HepG2 (cell line): ENCODE measurements around the gene DUSP16. TPM values are rescaled to one million over a fixed set of nuclear protein-coding genes. Genes with fewer than 3 reads are reported as not detected.
A peak's percentile ranks its signal among the peaks of the same experiment; 100 is the strongest.

ENCODE experiments used
- ATAC-seq: fragments of 200-7000 bp; cut with Tn5 transposase; 3 replicates; pipeline ENCODE4 v1.9.1; 2020; ENCODE audit warnings: mild to moderate bottlenecking, moderate library complexity
- BruUV-seq: library from RNA; stranded (reverse); fragments of 400-500 nt; replicated peaks from 2 replicates; lab custom pipeline; 2021; lab: Mats Ljungman, UMichigan
- CTCF ChIA-PET: fragments of 300-600 bp; formaldehyde crosslinking; extraction: SDS; loops from one replicate; lab custom pipeline; 2021; ENCODE audit warnings: low total read pairs, inconsistent platforms, low intra/inter-chr PET ratio; lab: Yijun Ruan, JAX
- POLR2A ChIA-PET: fragments of 350-600 bp; sonication (Branson Sonifier 250); formaldehyde crosslinking; loops from one replicate; lab custom pipeline; 2020; ENCODE audit warnings: antibody characterized with exemption, inconsistent platforms; lab: Yijun Ruan, JAX
- DNase-seq: peaks from one replicate; pipeline ENCODE4 v3.0.0-alpha.2; 2015; ENCODE audit warnings: low spot score
- FAIRE-seq: peaks from 3 replicates; lab custom pipeline; 2011; peaks lifted over from hg19 to GRCh38; lab: Jason Lieb, UNC
- H2AFZ ChIP-seq: one replicate; pipeline ENCODE4 v1.6.1; 2011; ENCODE audit warnings: low read length, inconsistent platforms
- H3K27ac ChIP-seq: fragments of 300-600 bp; 3 replicates; pipeline ENCODE4 v1.8.0; 2011; ENCODE audit warnings: mixed run types, mild to moderate bottlenecking, mixed read lengths, low read length, inconsistent platforms; ENCODE audit not compliant: insufficient read depth; ENCODE audit errors: extremely low read length
- H3K27me3 ChIP-seq, 2 experiments: fragments of 200-600 bp in 1 of 2; 2 replicates in 1 of 2; 3 replicates in 1 of 2; pipeline versions ENCODE4 v1.6.0 to v1.8.0; 2011; ENCODE audit warnings: low read length in 2 of 2, mild to moderate bottlenecking in 2 of 2, moderate library complexity in 2 of 2, inconsistent platforms in 1 of 2; ENCODE audit not compliant: insufficient read depth in 2 of 2, control insufficient read depth in 1 of 2
- H3K36me3 ChIP-seq, 2 experiments: fragments of 200-600 bp in 1 of 2; replicated peaks in 1 of 2; 2 replicates in 1 of 2; 3 replicates in 1 of 2; pipeline versions ENCODE4 v1.5.1 to v1.8.0; 2011; ENCODE audit warnings: low read length in 2 of 2, inconsistent platforms in 1 of 2; ENCODE audit not compliant: insufficient read depth in 2 of 2, control insufficient read depth in 1 of 2
- H3K4me1 ChIP-seq: 2 replicates; pipeline ENCODE4 v1.5.1; 2012; ENCODE audit warnings: low read length, inconsistent platforms; ENCODE audit not compliant: insufficient read depth
- H3K4me2 ChIP-seq: 2 replicates; pipeline ENCODE4 v1.6.0; 2011; ENCODE audit warnings: low read depth, low read length, inconsistent platforms
- H3K4me3 ChIP-seq, 3 experiments: fragments of 200-600 bp in 1 of 3; sonication (generic), shearing (Covaris generic) in 1 of 3; replicated peaks in 1 of 3; 2 replicates each; pipeline ENCODE4 v1.5.1; 2011 to 2016; ENCODE audit warnings: low read length in 3 of 3, inconsistent platforms in 2 of 3, low read depth in 2 of 3, mild to moderate bottlenecking in 2 of 3, control low read depth in 1 of 3, mixed read lengths in 1 of 3; ENCODE audit not compliant: insufficient read depth in 1 of 3
- H3K79me2 ChIP-seq: one replicate; pipeline ENCODE4 v1.6.1; 2011; ENCODE audit warnings: low read length, inconsistent platforms; ENCODE audit not compliant: insufficient read depth
- H3K9ac ChIP-seq: 2 replicates; pipeline ENCODE4 v1.6.0; 2011; ENCODE audit warnings: mild to moderate bottlenecking, low read depth, low read length, inconsistent platforms; ENCODE audit not compliant: insufficient read depth
- H3K9me3 ChIP-seq: 2 replicates; pipeline ENCODE4 v1.5.1; 2012; ENCODE audit warnings: mild to moderate bottlenecking, low read length
- H4K20me1 ChIP-seq: 2 replicates; pipeline ENCODE4 v1.6.0; 2011; ENCODE audit warnings: inconsistent platforms, mild to moderate bottlenecking, low read length, moderate library complexity; ENCODE audit not compliant: insufficient read depth
- AGO2 ChIP-seq: fragments of 200-400 bp; formaldehyde crosslinking; optimal IDR thresholded peaks from 2 replicates; pipeline ENCODE3; 2017; ENCODE audit warnings: mild to moderate bottlenecking, low read depth, low read length, moderate library complexity
- MIXL1 ChIP-seq: IDR thresholded peaks from 2 replicates; pipeline ENCODE4 v1.6.1; 2016
- RBM22 ChIP-seq: fragments of 200-400 bp; formaldehyde crosslinking; optimal IDR thresholded peaks from 2 replicates; pipeline ENCODE3; 2017; ENCODE audit warnings: mild to moderate bottlenecking, low read length, moderate library complexity
- ZNF577 ChIP-seq: sonication (generic); formaldehyde crosslinking; IDR thresholded peaks from 2 replicates; pipeline ENCODE4 v1.4.0; 2020; ENCODE audit warnings: mild to moderate bottlenecking, low read depth, missing genetic modification reagents, borderline replicate concordance
- ZNF619 ChIP-seq: sonication (generic); formaldehyde crosslinking; IDR thresholded peaks from 2 replicates; pipeline ENCODE4 v1.4.0; 2020; ENCODE audit warnings: mild to moderate bottlenecking, missing genetic modification reagents
- WGBS: methylation state at CpG from one replicate; pipeline ENCODE4 v1.1.6; 2017; ENCODE audit warnings: low lambda C conversion rate; 5-methylcytosine and 5-hydroxymethylcytosine counted together
- in situ Hi-C: cut with HindIII; loops from 2 replicates; pipeline ENCODE4 v1.10.0; 2017; ENCODE audit warnings: low pct_unique_long_range_greater_than_20kb; ENCODE audit not compliant: extremely low pct_ligation_motif_present
- intact Hi-C: fragments of 100-400 bp; cut with micrococcal nuclease; formaldehyde crosslinking; loops from one replicate; pipeline ENCODE4 v1.10.0; 2022; ENCODE audit not compliant: unreplicated experiment
- polyA plus RNA-seq, 8 experiments: library from polyadenylated mRNA; depleted of rRNA in 3 of 8; stranded (reverse) in 7 of 8; unstranded in 1 of 8; fragments of >200 nt; fragmentation: Illumina TruSeq in 4 of 8; extraction: Trizol in 4 of 8; gene quantifications; 2 replicates each; pipeline versions ENCODE4 v1.2.1 to v1.2.3, GENCODE V29; 2011 to 2016; ENCODE audit warnings: low read depth in 4 of 8, missing spikeins in 1 of 8, mixed read lengths in 1 of 8; ENCODE audit not compliant: insufficient read depth in 1 of 8
- total RNA-seq, 5 experiments: library from RNA; depleted of rRNA; stranded (reverse); fragments of >200 nt; fragmentation: Illumina TruSeq; extraction: Trizol; gene quantifications; 2 replicates each; pipeline ENCODE4 v1.2.3, GENCODE V29; 2016; ENCODE audit warnings: low read depth in 1 of 5
- TF ChIP-seq, protein P1 (sequence below): sonication (generic); formaldehyde crosslinking; IDR thresholded peaks from 2 replicates; pipeline ENCODE4 v1.5.0; 2020; ENCODE audit warnings: mild to moderate bottlenecking, missing genetic modification reagents, moderate library complexity
- TF ChIP-seq, protein P2 (sequence below): sonication (generic); formaldehyde crosslinking; IDR thresholded peaks from 2 replicates; pipeline ENCODE4 v1.4.0; 2020; ENCODE audit warnings: missing genetic modification reagents

DUSP16 gene
- total and polyA plus RNA-seq, 2 of the 13 experiments (the other 11 are each of a cell fraction or from before 2014, with no cell fraction given), result 45.7 to 46.6 TPM

DNA sequence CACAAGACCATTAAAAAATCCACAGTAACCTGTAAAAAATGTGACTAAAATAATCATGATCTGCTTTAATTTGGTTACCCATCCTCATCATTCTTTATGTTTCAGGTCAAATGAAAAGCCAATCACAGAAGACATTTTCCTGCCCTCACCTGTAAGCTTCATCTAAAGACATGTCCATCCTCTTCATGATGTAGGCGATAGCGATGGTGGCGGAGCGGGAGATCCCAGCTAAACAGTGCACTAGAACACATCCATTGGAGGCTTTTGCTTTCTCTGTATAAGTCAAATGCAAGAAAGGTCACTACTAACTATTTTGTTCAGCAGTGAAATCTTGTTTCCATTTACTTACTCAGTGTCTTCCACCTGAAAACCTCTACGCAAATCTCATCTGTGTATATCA lies 82.6 kb downstream of the DUSP16 start:
- CTCF ChIA-PET, result no interaction called here
- H2AFZ ChIP-seq, result no peak overlapping the region
- no peaks in the 10 kb centered on the region for H3K27me3 ChIP-seq
- peaks cover 7% of the 10 kb centered on the region for H3K79me2 ChIP-seq
- TF ChIP-seq MIXL1 (CRISPR knock-in tag), result no peak
- peak; percentile 23 for TF ChIP-seq RBM22
- TF ChIP-seq, protein P1, sequence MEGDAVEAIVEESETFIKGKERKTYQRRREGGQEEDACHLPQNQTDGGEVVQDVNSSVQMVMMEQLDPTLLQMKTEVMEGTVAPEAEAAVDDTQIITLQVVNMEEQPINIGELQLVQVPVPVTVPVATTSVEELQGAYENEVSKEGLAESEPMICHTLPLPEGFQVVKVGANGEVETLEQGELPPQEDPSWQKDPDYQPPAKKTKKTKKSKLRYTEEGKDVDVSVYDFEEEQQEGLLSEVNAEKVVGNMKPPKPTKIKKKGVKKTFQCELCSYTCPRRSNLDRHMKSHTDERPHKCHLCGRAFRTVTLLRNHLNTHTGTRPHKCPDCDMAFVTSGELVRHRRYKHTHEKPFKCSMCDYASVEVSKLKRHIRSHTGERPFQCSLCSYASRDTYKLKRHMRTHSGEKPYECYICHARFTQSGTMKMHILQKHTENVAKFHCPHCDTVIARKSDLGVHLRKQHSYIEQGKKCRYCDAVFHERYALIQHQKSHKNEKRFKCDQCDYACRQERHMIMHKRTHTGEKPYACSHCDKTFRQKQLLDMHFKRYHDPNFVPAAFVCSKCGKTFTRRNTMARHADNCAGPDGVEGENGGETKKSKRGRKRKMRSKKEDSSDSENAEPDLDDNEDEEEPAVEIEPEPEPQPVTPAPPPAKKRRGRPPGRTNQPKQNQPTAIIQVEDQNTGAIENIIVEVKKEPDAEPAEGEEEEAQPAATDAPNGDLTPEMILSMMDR (CRISPR knock-in tag), result no peak
- no peak for TF ChIP-seq ZNF577 (CRISPR knock-in tag)
- in situ Hi-C loops, result no loop called here
- H3K4me2 ChIP-seq, result no peak overlapping the region
- intact Hi-C loops, result no loop called here
- H3K9ac ChIP-seq, result no peak overlapping the region
- DNase-seq (no peak), ATAC-seq (no peak), FAIRE-seq (no peak)
- H3K9me3 ChIP-seq, result no peaks in the 10 kb centered on the region
- no peak overlapping the region for H3K4me3 ChIP-seq
- peaks cover 33 to 86% of the 10 kb centered on the region in 2 experiments for H3K36me3 ChIP-seq
- no peak overlapping the region for H3K27ac ChIP-seq
- H3K4me1 ChIP-seq, result no peaks in the 10 kb centered on the region
- no TSS peak for BruUV-seq
- POLR2A ChIA-PET, result no interaction called here
- 100% methylated on average over 5 of the region's 5 CpGs for WGBS
- no peaks in the 10 kb centered on the region for H4K20me1 ChIP-seq

DNA sequence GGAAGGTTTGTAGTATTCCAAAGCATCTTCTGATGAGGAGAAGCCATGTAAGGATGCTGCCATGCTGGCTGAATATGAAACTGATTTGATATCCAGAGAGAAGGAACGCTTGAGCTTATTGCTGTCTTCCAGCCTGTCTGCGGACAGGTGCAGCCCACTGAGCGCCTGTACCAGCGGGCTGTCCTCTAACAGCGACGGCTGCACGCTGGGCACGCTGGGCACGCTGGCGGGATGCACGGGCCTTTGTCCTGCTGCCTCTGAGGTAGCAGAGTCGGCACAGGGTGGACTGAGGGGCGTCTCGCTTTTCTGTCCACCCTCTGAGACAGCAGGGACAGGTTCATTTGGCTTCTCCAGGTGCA lies 85.2 kb downstream of the DUSP16 start:
- TF ChIP-seq AGO2 (peak; percentile 65), ZNF619 (CRISPR knock-in tag) (no peak)
- TF ChIP-seq, protein P2, sequence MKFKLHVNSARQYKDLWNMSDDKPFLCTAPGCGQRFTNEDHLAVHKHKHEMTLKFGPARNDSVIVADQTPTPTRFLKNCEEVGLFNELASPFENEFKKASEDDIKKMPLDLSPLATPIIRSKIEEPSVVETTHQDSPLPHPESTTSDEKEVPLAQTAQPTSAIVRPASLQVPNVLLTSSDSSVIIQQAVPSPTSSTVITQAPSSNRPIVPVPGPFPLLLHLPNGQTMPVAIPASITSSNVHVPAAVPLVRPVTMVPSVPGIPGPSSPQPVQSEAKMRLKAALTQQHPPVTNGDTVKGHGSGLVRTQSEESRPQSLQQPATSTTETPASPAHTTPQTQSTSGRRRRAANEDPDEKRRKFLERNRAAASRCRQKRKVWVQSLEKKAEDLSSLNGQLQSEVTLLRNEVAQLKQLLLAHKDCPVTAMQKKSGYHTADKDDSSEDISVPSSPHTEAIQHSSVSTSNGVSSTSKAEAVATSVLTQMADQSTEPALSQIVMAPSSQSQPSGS (CRISPR knock-in tag), result no peak
- in situ Hi-C loops, result no loop called here
- Histone ChIP-seq H3K4me1 (no peaks in the 10 kb centered on the region), H3K9ac (no peak overlapping the region), H3K4me2 (no peak overlapping the region), H2AFZ (no peak overlapping the region), H3K27me3 (no peaks in the 10 kb centered on the region), H3K4me3 (no peak overlapping the region), H3K36me3 (peaks cover 29 to 77% of the 10 kb centered on the region in 2 experiments), H4K20me1 (no peaks in the 10 kb centered on the region), H3K27ac (no peak overlapping the region), H3K79me2 (peaks cover 7% of the 10 kb centered on the region), H3K9me3 (no peaks in the 10 kb centered on the region)
- POLR2A ChIA-PET, result interaction anchor here (2.7 kb wide), 1 partner anchor 9 kb away, joined by 5 read pairs; no protein-coding TSS in a partner anchor
- no peak for FAIRE-seq
- DNase-seq, result no peak
- CTCF ChIA-PET, result no interaction called here
- no TSS peak for BruUV-seq
- 100% methylated on average over 14 of the region's 14 CpGs for WGBS
- intact Hi-C loops, result no loop called here
- no peak for ATAC-seq
